HG03571 (cell line): ENCODE data around the gene FAM78A.
"Not testable (repeated sequence)": the region's sequence is repeated elsewhere in the genome, so short reads cannot be mapped to it uniquely, and the experiment has no call there.

Experiments used
- ATAC-seq: cut with Tn5 transposase; IDR thresholded peaks from one replicate; pipeline ENCODE4 v1.9.1; 2021; ENCODE audit not compliant: unreplicated experiment

Gene FAM78A

DNA sequence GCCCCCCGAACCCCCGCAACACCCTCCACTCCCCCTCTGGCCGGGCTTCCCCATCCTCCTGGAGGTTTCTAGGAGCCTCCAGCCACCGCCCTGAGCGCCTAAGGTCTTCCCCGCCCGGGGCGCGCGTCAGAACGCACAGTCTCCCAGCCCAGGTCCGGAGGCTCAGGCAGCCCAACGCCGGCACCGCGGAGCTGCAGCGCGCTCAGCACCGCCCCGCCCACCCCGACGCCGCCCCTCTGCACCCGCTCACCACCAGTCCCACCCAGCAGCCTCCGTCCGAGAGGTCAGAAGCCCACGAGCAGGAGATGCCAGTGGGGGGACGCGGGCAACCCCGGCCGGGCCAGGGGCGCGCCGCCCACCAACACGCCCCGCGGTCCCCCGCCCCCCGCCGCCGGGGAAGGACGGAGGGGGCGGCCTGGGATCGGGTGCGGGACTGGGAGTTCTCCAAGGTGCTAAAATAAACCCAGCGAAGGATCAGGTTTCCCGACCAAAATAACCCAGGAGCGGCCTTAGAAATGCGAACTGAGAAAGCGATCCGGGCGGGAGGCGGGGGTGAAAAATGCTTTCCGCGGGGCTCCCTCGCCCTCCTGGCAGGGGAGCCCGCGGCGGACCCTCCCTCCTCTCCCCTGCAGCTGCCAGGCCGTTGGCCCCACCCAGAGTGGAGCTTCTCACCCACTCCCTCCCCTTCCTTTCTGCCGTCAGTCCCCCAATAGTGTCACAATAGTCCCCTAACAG is 6.5 kb upstream of the FAM78A start:
- ATAC-seq, result no peak

DNA sequence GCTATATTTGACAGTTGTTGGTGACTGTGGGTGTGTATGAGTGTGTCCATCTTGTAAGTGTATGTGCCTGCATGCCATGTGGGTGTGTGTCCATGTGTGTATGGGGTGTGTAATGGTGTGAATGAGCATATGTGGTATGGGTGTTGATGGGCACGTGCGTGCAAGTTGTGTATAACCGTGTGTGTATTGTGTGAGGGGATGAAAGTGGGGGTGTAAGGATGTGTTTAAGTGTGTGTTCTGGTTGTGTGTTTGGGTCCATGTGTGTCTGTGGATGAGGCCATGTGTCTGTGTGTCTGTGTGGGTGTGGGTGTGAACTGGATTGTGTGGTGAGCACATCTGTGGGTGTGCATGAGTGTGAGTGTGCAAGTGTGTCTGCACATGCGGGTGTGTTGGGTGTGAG is 5.9 kb upstream of the FAM78A start:
- no peak for ATAC-seq

DNA sequence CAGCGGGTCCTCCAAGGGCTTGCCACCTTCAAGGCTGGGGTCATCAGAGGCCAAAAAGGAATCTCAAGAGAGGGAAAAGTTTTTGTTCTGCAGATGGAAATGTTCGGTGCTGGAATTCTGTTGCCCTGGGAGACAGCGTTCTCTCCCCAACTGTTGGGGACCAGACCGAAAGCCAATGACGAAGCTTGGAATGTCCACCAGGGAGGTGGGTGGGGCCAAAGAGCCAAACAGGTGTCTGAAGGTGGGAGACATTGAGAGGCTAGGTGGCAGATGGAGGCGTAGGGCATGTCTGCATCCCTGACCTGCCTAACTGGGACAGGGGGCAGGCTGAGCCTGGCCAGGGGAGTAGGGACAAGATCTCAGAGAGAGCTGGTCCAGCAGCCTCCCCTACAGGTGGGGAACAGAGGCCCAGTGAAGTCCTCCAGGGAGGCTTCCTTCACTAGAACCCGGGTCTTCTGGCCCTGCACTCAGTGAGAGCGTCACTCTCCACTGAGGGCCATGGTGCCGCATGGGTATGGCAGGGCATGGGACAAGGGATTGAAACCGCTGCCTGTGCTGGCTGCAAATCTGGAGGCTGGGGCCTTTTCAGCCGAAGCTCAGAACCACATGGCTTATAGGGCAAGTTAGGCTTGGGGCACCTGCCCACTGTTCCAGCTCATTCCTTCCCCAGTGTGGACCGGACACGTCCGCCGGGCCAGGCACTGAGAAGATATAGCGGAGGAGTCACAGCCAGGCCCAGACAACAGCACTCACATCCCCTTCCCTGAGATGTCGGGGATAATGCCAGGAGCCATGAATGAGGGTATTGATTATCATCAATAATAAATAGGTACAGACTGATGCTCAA is 5.0 kb upstream of the FAM78A start:
- ATAC-seq, result no peak

DNA sequence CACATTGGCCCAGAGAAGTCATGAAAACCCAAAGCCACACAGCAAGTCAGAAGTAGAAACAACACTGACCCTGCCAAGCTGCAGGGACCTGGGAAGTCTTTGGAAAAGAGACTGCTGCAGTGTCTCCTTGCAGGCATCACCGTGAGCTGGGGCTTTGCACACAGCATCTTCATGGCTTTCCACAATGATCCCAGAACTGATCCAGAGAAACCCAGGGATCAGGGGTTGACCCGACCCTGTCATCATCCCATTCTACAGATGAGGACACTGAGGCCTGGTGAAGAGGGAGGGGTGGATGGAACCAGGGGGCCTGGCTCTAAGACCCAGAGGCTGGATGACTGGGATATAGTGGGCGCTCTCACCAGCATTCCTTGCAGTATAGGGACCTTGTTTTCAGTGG is 4.3 kb upstream of the FAM78A start:
- no peak for ATAC-seq

DNA sequence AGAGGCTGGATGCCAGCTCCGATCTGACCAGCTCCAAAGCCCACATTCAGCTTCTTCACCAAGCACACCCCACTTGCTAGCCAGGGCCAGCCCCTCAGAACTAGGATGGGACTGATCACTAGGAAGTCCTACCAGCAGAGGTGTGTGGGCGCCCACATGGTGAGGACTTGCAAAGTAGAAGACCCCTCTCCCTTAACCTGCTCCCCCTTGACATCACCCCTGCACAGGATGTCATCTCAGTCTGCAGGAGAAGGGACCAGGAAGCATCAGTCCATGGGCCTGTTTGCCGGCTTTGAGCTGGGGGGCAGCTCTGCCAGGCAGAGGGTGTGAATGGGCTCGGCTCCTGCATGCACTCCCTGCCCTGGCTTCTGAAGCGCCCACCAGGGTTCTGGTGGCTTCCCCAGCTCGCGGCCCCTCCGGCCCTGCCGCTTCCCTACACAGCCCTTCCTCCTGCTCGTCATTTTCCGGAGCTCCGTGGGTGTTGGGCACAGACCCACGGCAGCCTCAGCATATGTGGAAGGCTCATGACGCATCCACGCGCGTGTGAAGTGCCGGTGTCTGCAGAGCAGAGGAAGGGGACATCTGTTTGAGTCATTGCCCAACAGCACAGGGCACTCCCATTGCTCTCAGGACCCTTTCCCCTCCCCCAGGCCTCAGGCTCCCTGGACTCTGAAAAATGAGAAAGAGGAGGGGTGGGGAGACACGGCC is 3.7 kb upstream of the FAM78A start:
- no peak for ATAC-seq

DNA sequence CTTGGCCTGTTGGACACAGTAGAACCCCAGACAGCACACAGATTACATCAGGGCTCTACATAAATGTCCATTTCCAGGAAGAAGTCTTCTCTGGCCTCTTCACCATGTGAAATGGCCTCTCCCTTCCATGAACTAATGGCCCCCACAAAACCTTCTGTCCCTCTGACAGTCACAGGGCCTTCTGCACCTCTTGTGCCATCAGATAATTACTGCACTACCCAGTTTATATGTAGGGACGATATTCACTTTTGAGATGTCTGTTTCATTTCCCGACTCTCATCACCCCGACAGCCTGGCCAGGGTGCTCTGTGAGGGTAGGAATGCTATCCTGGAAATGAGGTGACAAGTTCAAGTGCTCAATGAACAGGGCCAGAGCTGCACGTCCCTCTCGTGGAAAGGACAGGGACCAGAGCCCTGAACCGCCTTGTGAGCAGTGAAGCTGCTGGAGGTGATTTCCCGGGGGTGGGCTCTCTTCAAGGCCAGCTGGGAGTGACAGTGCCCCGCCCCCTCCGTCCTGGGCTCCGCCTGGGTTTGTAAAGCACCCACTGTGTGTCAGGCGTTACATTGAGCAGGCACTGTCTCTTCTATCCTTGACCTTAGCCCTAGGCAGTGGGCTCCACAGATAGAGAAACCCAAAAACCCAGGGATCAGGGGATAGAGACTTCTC is 3.0 kb upstream of the FAM78A start:
- no peak for ATAC-seq

DNA sequence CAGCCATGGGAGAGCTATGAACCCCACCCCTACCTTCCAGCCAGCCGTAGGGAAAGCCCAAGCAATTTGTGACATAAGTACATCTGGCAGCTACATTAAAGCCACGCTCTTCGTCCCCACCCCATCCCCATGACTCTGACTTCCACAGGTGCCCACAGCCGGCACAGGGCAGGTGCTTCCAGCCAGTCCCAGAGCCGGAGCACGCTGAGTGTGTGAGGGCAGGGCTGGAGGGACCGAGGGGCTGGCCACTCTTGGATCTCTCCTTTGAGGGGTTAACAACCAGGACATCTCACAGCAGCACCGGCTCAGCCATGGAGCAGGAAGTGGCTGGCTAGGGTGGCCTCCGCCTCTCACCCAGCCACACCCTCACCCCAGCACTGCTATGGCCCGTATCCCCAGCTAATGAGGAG is 2.4 kb upstream of the FAM78A start:
- no peak for ATAC-seq

DNA sequence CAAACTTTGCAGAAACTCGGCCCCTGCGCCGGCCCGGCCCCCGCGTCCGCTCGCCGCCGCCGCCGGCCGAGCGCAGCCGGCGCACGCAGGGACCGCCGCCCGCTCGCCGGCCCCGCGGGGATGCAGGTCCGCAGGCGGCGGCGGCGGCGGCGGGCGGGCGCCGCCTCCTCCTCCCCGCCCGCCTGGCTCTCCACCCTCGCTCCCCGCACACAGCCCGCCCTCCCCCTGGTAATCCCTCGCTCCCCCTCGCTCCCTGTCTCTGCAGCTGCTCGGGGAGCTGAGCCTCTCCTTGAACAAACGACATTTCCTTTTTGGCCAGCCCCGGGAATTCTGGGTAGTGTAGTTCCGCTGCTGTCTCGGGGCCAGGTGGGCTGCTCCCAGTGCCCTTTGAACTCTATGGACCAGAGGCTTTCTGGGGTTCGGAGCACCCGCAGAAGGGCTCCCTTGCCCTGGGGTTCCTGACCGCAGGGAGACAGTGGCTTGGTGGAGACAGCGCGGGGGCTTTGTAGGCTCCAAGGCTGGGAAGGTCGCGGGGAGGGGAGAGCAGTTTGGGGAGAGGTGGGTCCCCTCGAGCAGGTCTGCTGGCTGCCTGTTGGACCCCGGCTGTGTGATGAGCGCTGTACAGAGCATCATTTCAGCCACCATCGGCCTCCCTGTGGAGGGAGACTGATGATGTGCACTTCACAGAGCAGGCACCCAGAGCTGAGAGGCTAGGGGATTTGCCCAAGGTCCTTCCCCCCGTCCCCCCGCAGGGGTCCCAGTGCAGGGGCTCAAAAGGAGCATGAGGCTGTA is 1.8 kb upstream of the FAM78A start:
- ATAC-seq, result no peak

DNA sequence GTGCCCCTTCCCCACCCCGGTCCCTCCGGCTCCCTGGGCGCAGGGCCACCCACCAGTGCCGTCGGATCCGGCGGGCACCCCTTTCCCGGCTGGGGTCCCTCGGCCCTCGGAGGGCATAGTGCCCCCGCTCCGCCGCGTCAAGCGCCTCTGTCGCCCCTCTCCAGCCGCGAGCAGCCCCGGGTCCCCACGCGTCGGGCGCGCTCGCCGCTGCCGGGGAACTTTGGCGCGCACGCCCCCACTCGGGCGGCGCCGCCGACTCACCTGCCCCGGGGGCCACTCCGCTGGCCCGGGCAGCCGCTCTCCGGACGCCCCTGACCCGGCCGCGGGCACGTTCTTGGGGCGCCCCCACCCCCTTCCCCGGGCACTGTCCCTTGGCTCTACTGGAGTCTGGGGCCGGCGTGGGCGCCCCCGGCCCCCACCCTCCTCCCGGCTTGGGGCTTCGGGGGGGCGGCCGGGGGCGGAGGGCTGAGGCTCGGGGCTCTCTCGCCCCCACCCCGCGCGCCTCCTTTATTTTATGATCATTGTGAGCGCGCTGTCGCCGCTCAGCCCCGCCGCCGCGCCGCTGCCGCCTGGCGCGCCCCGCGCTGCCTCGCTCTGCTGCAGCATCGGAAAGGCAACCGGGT is 1.1 kb upstream of the FAM78A start:
- no peak for ATAC-seq

DNA sequence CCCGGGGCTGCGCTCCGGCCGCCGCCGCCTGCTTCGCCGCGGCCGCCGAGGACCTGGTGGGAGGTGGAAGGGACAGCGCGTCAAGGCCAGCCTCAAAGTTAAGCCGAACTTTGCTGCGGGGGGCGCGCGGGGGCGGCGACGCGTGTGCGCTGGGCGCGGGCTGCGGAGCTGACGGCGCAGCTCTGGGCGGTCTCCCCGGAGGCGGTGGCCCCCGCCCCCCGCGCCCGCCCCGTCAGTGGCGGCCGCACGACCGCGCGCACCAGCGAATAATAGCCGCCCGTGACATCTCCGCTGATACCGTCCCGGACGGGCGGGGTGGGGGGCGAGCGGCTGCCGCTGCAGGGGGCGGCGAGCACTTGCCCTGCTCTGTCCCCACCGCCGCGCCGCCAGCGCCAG is 579 bp upstream of the FAM78A start:
- no peak for ATAC-seq

DNA sequence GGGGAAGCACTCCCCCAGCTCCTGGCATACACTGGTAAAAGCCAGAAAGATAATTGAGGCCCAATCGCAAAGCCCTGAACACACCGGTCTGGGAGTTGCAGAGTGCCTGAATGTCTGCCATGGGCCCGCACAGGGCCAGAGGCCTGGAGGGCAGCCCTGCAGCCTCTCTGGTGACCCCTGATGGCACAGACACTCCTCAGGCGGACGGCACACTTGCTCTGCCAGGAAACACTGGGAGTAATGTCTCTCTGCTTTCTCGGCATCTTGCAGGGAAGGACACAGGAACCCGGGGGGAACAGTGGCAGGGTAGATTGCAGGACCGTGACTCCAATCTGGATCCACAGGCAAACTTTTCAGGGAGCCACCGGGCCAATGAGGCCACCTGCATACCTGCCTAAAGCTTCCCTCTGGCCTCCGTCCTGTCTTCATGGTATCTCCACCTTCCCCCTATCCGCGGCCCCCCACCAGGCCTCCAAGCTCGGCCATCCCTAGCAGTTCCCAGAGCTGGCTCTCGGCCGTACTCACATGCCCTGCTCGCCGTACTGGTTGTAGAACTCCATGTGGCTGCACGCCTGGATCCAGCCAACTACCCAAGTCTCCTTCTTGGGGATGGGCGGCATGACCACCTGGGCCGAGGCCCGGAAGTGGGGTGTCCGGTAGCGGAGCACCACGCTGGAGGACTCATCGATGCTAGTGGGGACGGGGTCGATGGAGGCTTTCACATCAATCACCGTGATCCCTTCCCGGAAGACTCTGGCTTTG is 797 bp downstream of the FAM78A start:
- no peak for ATAC-seq

DNA sequence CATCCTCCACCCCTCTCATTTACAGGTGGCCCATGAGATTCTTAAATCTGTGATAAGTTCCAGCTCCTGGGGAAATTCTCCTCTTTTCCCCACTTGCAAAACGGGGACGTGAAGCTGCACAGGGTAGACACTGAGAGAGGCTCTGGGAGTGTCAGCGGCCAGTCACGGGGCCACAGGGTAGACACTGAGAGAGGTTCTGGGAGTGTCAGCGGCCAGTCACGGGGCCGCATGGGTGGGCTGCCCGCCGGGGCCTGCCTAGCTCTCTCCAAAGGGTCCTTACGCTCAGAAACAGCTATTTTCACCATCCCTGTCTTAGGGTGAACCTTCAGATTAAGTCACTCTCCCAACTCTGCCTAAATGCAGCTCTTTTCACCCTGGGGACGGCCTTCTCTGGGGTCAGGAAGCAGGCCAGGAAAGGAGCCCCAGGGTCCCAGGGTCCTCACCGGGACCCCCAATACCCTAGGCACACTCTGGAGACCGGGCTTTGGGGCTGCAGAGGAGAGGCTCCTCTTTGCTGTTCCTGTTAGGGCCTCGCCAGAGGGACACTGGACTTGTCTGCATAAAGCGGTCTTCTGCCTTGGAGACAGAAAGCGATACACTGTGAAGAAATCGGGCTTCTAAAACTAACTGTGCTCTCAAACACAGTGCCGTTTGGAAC is 1.5 kb downstream of the FAM78A start:
- no peak for ATAC-seq

DNA sequence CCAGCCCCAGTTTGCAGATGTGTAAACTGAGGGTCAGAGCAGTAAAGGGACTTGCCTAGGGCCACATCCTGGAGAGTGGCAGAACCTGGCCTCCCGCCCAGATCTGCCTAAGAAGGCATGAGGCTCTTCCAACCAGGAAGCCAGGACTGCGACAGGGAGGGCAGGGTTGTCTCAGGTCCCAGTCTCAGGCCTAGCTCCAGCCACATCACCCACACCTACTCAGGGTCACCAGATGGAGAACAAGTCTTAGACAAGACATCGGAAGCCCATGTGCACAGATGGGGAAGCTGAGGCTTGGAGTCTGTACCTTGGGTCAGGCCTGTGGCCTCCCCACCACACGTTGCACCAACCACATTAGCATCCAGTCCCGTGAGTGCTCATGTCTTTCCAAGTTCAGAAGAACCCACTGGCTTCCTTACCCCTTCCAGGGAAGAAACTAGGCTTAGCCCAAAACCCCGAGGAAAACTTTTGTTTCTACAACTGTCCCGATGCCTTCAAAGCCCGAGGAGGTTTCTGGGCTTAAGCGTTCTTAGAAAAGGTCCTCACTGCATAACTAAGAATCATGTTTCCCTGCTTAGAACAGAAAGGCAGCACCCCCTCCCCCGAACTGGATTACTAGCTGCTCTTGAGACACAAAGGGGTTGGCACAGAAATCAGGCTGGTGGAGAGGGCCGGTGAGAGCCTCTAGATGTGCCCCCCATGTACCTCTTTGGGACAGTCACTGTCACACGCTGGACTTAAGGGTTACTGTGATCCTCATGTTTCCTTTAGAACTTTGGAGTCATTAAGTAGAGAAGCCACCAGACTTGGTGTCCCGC is 2.2 kb downstream of the FAM78A start:
- no peak for ATAC-seq

DNA sequence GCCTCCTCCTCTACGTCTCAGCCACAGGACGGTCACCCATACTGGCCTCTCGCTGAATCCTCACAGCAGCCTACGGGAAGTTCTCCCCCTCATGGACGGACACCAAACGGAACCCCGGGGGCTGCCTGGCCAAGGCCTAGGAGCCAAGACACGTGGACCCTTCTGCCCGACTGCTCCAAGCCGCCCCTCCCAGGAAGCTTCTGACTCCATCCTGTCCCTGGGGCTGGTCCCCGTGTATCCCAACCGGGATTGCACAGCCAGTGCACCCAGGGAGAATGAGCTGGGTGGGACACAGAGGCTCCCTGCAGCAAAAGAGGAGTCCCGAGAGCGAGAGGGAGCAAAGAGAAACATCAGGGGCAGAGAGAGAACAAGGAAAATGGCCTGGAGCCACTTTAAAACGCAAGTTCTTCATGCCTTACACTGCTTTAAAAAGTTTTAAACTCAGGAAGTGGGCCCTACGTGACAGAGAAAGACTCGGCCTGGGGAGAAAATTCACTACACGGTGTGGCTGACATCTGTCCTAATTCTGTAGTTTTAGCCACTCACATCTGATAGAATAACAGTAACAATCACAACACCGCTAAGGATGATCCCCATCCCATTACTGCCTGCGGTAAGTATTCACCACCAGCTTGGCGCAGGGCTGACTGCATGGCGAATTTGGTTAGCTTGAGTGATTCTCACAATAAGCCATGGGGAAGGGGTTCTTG is 3.0 kb downstream of the FAM78A start:
- ATAC-seq, result no peak

DNA sequence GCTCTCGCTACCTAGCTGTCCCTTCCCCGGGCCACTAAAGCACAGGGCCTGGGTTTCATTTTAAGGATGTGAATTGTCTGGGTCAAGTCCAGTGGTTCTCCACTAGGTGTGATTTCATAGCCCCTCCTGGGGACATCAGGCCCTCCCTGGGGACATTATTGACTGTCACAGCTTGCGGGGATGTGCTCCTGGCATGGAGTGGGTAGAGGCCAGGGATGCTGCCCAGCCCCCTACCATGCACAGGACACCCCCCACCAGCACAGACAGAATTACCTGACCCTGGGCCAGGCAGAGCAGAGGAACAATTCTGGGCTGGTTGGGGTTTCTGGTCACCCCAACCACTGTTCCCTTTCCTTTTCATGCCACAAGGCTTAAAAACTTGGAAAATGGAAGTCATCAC is 4.1 kb downstream of the FAM78A start:
- ATAC-seq, result no peak

DNA sequence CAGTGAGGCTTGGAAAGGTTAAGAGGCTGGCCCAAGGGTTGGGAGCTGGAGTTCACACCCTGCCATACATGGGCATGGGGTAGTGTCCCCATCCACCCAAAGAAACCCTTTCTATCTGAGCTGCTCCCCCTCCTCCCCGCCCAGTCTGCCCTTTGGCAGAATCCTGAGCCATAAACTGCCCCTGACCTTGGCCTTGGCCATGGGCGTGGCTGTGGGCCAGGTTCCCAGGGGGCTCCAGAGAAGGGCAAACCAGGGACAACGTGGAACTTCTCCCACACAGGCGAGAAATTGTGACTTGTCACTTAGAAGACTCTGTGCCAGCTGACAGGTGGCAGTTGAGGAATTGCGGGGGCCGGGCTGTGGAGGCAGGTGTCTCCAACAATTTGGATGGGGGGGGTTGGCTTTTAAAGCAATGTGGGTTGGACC is 4.8 kb downstream of the FAM78A start:
- ATAC-seq, result no peak

DNA sequence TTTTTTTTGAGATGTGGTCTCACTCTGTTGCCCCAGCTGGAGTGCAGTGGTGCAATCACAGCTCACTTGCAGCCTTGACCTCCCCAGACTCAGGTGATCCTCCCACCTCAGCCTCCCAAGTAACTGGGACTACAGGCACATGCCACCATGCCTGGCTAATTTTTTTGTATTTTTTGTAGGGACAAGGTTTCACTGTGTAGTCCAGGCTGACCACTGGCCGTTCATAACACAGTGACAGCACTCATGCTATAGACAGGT is 5.4 kb downstream of the FAM78A start:
- not testable (repeated sequence) for ATAC-seq
